CD4-positive, CD25-positive, alpha-beta regulatory T cell (primary cell): Measurements from ENCODE around the gene LGALS9C. TPM values are rescaled to one million over a fixed set of nuclear protein-coding genes. Genes with fewer than 3 reads are reported as not detected.
"Not testable (repeated sequence)": the region's sequence is repeated elsewhere in the genome, so short reads cannot be mapped to it uniquely, and the experiment has no call there.

Experiments
- ATAC-seq, 2 donors: fragments of 150-1000 bp; cut with Tn5 transposase; one replicate each; pipeline ENCODE4 v1.10.0; 2021; ENCODE audit warnings: low read depth in 2 of 2, moderate number of reproducible peaks in 2 of 2, moderate library complexity in 1 of 2
- DNase-seq, 3 donors: peaks; one replicate each; pipeline versions ENCODE4 v3.0.0 to v3.0.0-alpha.2; 2012 to 2022; ENCODE audit warnings: mixed read lengths in 1 of 3
- H3K27ac ChIP-seq: one replicate; pipeline ENCODE4 v1.7.0; 2013; ENCODE audit warnings: mild to moderate bottlenecking, low read length; ENCODE audit not compliant: insufficient read depth, poor library complexity, severe bottlenecking
- H3K27me3 ChIP-seq: one replicate; pipeline ENCODE4 v1.7.0; 2013; ENCODE audit warnings: low read length; ENCODE audit not compliant: control insufficient read depth, insufficient read depth
- H3K36me3 ChIP-seq: one replicate; pipeline ENCODE4 v1.7.0; 2013; ENCODE audit warnings: mild to moderate bottlenecking, low read length, moderate library complexity; ENCODE audit not compliant: control insufficient read depth, insufficient read depth
- H3K4me1 ChIP-seq: 2 replicates; pipeline ENCODE4 v1.7.0; 2013; ENCODE audit warnings: mild to moderate bottlenecking, low read length; ENCODE audit not compliant: insufficient read depth, control insufficient read depth, poor library complexity, severe bottlenecking
- H3K4me3 ChIP-seq: one replicate; pipeline ENCODE4 v1.7.0; 2013; ENCODE audit warnings: low read depth, mild to moderate bottlenecking, low read length, moderate library complexity
- H3K9me3 ChIP-seq, 2 experiments: 1 replicate in 1 of 2; 2 replicates in 1 of 2; pipeline ENCODE4 v1.7.0; 2013; ENCODE audit warnings: low read length in 2 of 2, mild to moderate bottlenecking in 1 of 2, moderate library complexity in 1 of 2; ENCODE audit not compliant: control insufficient read depth in 2 of 2
- H3K27ac Mint-ChIP-seq, 3 donors: one replicate each; pipeline ENCODE4 v1.8.0; 2020 to 2022; ENCODE audit warnings: mild to moderate bottlenecking in 3 of 3, mixed read lengths in 3 of 3, moderate library complexity in 2 of 3
- H3K27me3 Mint-ChIP-seq: one replicate; pipeline ENCODE4 v1.8.0; 2022; ENCODE audit warnings: mild to moderate bottlenecking, mixed read lengths
- H3K36me3 Mint-ChIP-seq: one replicate; pipeline ENCODE4 v1.8.0; 2020; ENCODE audit warnings: mixed read lengths
- H3K4me1 Mint-ChIP-seq, 4 donors: one replicate each; pipeline ENCODE4 v1.8.0; 2020 to 2022; ENCODE audit warnings: mixed read lengths in 4 of 4, mild to moderate bottlenecking in 1 of 4
- H3K4me3 Mint-ChIP-seq, 4 donors: one replicate each; pipeline ENCODE4 v1.8.0; 2020 to 2022; ENCODE audit warnings: mild to moderate bottlenecking in 4 of 4, mixed read lengths in 4 of 4, moderate library complexity in 3 of 4
- H3K9me3 Mint-ChIP-seq, 7 donors: one replicate each; pipeline ENCODE4 v1.8.0; 2020 to 2022; ENCODE audit warnings: mixed read lengths in 7 of 7, mild to moderate bottlenecking in 3 of 7, moderate library complexity in 2 of 7
- polyA plus RNA-seq, 4 donors: library from polyadenylated mRNA; unstranded; fragments of 300-500 nt; fragmentation: Illumina TruSeq; gene quantifications; one replicate each; pipeline ENCODE4 v1.2.3, GENCODE V29; 2021
- total RNA-seq: library from RNA; stranded (reverse); gene quantifications from one replicate; pipeline ENCODE4 v1.2.3, GENCODE V29; 2022

Gene LGALS9C
- total and polyA plus RNA-seq, 5 donors from 2014 or later, result 0.45 to 1.3 TPM; not detected in 3

- H3K36me3 ChIP-seq, H3K27me3 Mint-ChIP-seq, H3K36me3 Mint-ChIP-seq, H3K4me3 ChIP-seq, ATAC-seq, H3K27me3 ChIP-seq, H3K27ac ChIP-seq, H3K4me1 ChIP-seq, DNase-seq, H3K4me3 Mint-ChIP-seq, H3K9me3 Mint-ChIP-seq, H3K4me1 Mint-ChIP-seq, H3K27ac Mint-ChIP-seq, H3K9me3 ChIP-seq: not testable (repeated sequence)
Measured at GRCh38 chr17:18450998-18451397, 25.6 kb upstream of the LGALS9C start.

- not testable (repeated sequence) for H3K4me3 Mint-ChIP-seq, H3K4me1 Mint-ChIP-seq, DNase-seq, H3K36me3 Mint-ChIP-seq, H3K27me3 Mint-ChIP-seq, H3K9me3 ChIP-seq, H3K27ac Mint-ChIP-seq, ATAC-seq, H3K27ac ChIP-seq, H3K4me1 ChIP-seq, H3K36me3 ChIP-seq, H3K4me3 ChIP-seq, H3K9me3 Mint-ChIP-seq, H3K27me3 ChIP-seq
Measured at GRCh38 chr17:18451969-18452368, 24.6 kb upstream of the LGALS9C start.

- H3K36me3 ChIP-seq, H3K4me3 Mint-ChIP-seq, H3K9me3 Mint-ChIP-seq, H3K27me3 ChIP-seq, DNase-seq, H3K27ac Mint-ChIP-seq, H3K36me3 Mint-ChIP-seq, H3K27me3 Mint-ChIP-seq, H3K4me3 ChIP-seq, H3K9me3 ChIP-seq, H3K4me1 Mint-ChIP-seq, H3K4me1 ChIP-seq, H3K27ac ChIP-seq, ATAC-seq: not testable (repeated sequence)
Measured at GRCh38 chr17:18459035-18459434, 17.6 kb upstream of the LGALS9C start.

DNA sequence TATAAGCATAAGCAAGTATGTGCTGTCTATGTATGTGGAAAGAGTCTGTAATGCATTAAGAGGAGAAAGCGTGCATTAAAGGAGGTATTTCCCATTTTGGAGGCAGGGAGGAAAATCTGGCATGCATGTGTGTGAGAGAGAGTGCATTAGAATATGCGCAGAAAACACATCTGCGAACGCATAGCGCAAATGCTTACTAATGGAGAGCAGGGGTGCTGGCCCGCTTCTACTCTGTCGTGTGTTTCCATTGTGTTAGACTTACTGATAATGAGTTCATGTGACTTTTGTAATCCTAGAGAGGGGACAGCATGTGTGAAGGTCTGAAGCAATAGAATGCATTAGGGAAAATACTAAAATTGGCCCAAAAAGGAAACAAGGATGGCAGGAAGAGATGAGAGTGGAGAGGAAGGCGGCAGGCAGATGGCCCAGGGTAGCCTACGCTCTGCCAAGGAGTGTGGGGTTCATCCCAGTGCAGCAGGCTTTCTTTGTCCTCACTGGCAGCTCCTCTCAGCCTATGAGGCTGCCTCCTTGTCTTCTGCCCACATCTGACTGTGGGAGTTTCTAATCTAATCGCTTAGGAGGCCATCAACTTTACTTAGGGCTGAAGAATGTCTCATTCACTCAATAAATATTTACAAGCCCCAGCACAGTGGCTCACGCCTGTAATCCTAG lies 12.6 kb upstream of the LGALS9C start:
- not testable (repeated sequence) for H3K27ac ChIP-seq, DNase-seq, H3K36me3 Mint-ChIP-seq, H3K9me3 ChIP-seq, H3K9me3 Mint-ChIP-seq, H3K27me3 Mint-ChIP-seq, H3K4me3 ChIP-seq, H3K4me1 Mint-ChIP-seq, H3K4me3 Mint-ChIP-seq, H3K4me1 ChIP-seq, H3K27ac Mint-ChIP-seq, ATAC-seq, H3K27me3 ChIP-seq, H3K36me3 ChIP-seq

- H3K9me3 ChIP-seq, H3K27ac Mint-ChIP-seq, H3K4me1 Mint-ChIP-seq, H3K36me3 Mint-ChIP-seq, H3K27me3 ChIP-seq, H3K27me3 Mint-ChIP-seq, H3K4me1 ChIP-seq, H3K36me3 ChIP-seq, H3K9me3 Mint-ChIP-seq, H3K27ac ChIP-seq, DNase-seq, H3K4me3 ChIP-seq, ATAC-seq, H3K4me3 Mint-ChIP-seq: not testable (repeated sequence)
Measured at GRCh38 chr17:18466250-18466983, 10.2 kb upstream of the LGALS9C start.

GRCh38 chr17:18467001-18467400 lies 9.6 kb upstream of the LGALS9C start:
- not testable (repeated sequence) for H3K9me3 ChIP-seq, ATAC-seq, H3K27me3 Mint-ChIP-seq, H3K4me3 Mint-ChIP-seq, H3K36me3 Mint-ChIP-seq, H3K27me3 ChIP-seq, H3K36me3 ChIP-seq, H3K27ac Mint-ChIP-seq, H3K4me1 Mint-ChIP-seq, H3K4me3 ChIP-seq, H3K27ac ChIP-seq, DNase-seq, H3K4me1 ChIP-seq, H3K9me3 Mint-ChIP-seq

DNA sequence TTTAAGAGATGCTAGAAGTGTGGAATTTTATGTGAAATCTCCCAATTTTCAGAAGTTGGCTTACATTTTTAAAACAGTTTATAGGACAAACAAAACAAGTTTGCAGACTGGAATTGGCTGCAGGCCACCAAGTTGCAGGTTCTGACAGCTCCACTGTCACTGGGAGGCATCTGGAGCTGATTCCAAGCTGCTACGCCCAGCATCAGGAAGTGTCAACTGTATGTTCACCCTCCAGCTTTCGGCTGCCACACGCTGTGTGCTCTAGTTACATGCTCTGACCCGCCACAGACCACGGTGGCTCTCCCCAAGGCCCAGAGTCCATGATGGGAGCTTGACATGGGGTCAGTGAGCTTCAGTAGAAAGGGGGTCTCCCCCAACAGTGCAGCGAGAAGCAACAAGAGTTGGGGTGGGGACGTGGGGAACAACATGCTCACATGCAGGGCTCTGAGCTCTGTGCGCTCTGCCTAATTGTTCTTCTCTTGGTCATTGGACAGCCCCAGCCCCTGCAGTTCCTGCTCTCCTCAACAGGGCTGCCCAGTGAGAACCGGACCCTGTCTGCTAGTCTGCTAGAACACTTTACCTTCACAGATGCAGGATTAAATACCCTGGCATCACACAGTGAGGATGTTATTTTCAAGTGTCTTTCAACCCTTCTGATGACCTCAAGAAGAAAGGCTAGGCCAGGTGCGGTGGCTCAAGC lies 8.0 kb upstream of the LGALS9C start:
- H3K36me3 Mint-ChIP-seq, H3K27ac Mint-ChIP-seq, H3K9me3 Mint-ChIP-seq, DNase-seq, ATAC-seq, H3K4me1 Mint-ChIP-seq, H3K4me3 Mint-ChIP-seq, H3K9me3 ChIP-seq, H3K4me1 ChIP-seq, H3K4me3 ChIP-seq, H3K36me3 ChIP-seq, H3K27me3 ChIP-seq, H3K27ac ChIP-seq, H3K27me3 Mint-ChIP-seq: not testable (repeated sequence)

DNA sequence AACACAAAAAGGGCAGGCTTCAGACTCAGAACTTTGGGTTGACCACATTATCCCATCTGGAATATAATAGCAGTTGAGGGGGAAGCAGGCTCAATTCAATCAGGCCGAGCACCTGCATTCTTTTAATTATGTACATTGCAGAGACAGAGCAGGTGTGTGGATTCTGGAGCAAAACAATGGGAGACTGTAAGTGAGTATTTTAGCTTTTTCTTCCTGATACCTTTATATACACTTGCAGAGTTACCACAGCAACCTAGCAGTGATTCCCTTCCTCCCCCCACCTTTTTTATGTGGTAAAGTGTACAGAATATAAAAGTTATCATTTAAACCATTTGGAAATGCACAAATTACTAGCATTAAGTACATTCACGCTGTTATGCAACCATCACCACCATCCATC lies 6.8 kb upstream of the LGALS9C start:
- not testable (repeated sequence) for H3K4me3 Mint-ChIP-seq, H3K36me3 Mint-ChIP-seq, H3K4me1 ChIP-seq, ATAC-seq, DNase-seq, H3K27ac ChIP-seq, H3K27me3 Mint-ChIP-seq, H3K36me3 ChIP-seq, H3K9me3 ChIP-seq, H3K4me1 Mint-ChIP-seq, H3K27ac Mint-ChIP-seq, H3K4me3 ChIP-seq, H3K9me3 Mint-ChIP-seq, H3K27me3 ChIP-seq
